CD4-positive, alpha-beta T cell treated with Interleukin-21 for 1 hour (primary cell): ENCODE results near the gene BRIX1.
"Not testable (repeated sequence)": the region's sequence is repeated elsewhere in the genome, so short reads cannot be mapped to it uniquely, and the experiment has no call there.

Experiments used
- DNase-seq: peaks from one replicate; pipeline ENCODE4 v3.0.0-alpha.2; 2020

BRIX1 gene

GRCh38 chr5:34915856-34916192, 313 bp downstream of the BRIX1 start:
- no peak for DNase-seq

- no peak for DNase-seq
These were observed 1.0 kb downstream of the BRIX1 start for GRCh38 chr5:34916518-34916917.

GRCh38 chr5:34918025-34918424, 2.5 kb downstream of the BRIX1 start:
- DNase-seq: no peak

- DNase-seq: no peak
These were observed 3.6 kb downstream of the BRIX1 start for GRCh38 chr5:34919077-34919476.

GRCh38 chr5:34923256-34923655, 7.7 kb downstream of the BRIX1 start:
- not testable (repeated sequence) for DNase-seq

- no peak for DNase-seq
These were observed 8.4 kb downstream of the BRIX1 start for GRCh38 chr5:34923694-34924461.

GRCh38 chr5:34924462-34924765, 8.9 kb downstream of the BRIX1 start:
- no peak for DNase-seq

- no peak for DNase-seq
These were observed 10.9 kb downstream of the BRIX1 start for GRCh38 chr5:34926318-34926888.

- DNase-seq: no peak
These were observed 12.3 kb downstream of the BRIX1 start for GRCh38 chr5:34927785-34928184.

GRCh38 chr5:34928267-34928666, 12.8 kb downstream of the BRIX1 start:
- no peak for DNase-seq

GRCh38 chr5:34929134-34929719, 13.7 kb downstream of the BRIX1 start, which contains the start of gene DNAJC21:
TSS of gene DNAJC21 (plus strand) at chr5:34929559. CDS start at chr5:34929820, 261 bp downstream.
- peak; percentile 98 for DNase-seq

GRCh38 chr5:34929720-34930461, 14.4 kb downstream of the BRIX1 start:
- peak; percentile 86 for DNase-seq

GRCh38 chr5:34930462-34930844, 14.9 kb downstream of the BRIX1 start:
- no peak for DNase-seq

- no peak for DNase-seq
These were observed 15.4 kb downstream of the BRIX1 start for GRCh38 chr5:34930870-34931269.

- DNase-seq: no peak
These were observed 17.4 kb downstream of the BRIX1 start for GRCh38 chr5:34932947-34933346.

GRCh38 chr5:34941936-34942335, 26.4 kb downstream of the BRIX1 start:
- DNase-seq: no peak

- DNase-seq: no peak
These were observed 28.5 kb downstream of the BRIX1 start for GRCh38 chr5:34944044-34944443.

- DNase-seq: no peak
These were observed 29.0 kb downstream of the BRIX1 start for GRCh38 chr5:34944460-34945047.

GRCh38 chr5:34957321-34957720, 41.8 kb downstream of the BRIX1 start:
- DNase-seq: no peak

- peak; percentile 7 for DNase-seq
These were observed 42.6 kb downstream of the BRIX1 start for GRCh38 chr5:34957857-34958690.

- no peak for DNase-seq
These were observed 43.8 kb downstream of the BRIX1 start for GRCh38 chr5:34959323-34959722.

GRCh38 chr5:34967540-34967939, 52.0 kb downstream of the BRIX1 start:
- no peak for DNase-seq

- DNase-seq: no peak
These were observed 52.7 kb downstream of the BRIX1 start for GRCh38 chr5:34968258-34968657.
